Right lung (tissue), 5 donors: ENCODE measurements around the gene HADHB. TPM values are rescaled to one million over a fixed set of nuclear protein-coding genes. Genes with fewer than 3 reads are reported as not detected.
"Not testable (repeated sequence)": the region's sequence is repeated elsewhere in the genome, so short reads cannot be mapped to it uniquely, and the experiment has no call there.

Experiments used
- DNase-seq, 2 donors: peaks; one replicate each; pipeline ENCODE4 v3.0.0-alpha.2; 2013
- polyA plus RNA-seq, 5 donors: library from polyadenylated mRNA; unstranded; fragments of 120-200 nt; gene quantifications; one replicate each; pipeline versions ENCODE4 v1.2.1 to v1.2.3, GENCODE V29; 2013; ENCODE audit warnings: inconsistent platforms in 1 of 5, low replicate concordance in 1 of 5; ENCODE audit not compliant: insufficient read length in 5 of 5, insufficient read depth in 1 of 5

The HADHB gene
- polyA plus RNA-seq, 5 donors = 120 to 155 (median 136) TPM

- DNase-seq = no peak
Observed at GRCh38 chr2:26290001-26290400, 45.3 kb downstream of the HADHB start.

- no peak for DNase-seq
Observed at GRCh38 chr2:26292646-26293045, 47.9 kb downstream of the HADHB start.

- no peak for DNase-seq
Observed at GRCh38 chr2:26295511-26295910, 50.8 kb downstream of the HADHB start.

GRCh38 chr2:26297061-26297460 lies 52.3 kb downstream of the HADHB start:
- DNase-seq = no peak

- no peak for DNase-seq
Observed at GRCh38 chr2:26298286-26298637, 53.5 kb downstream of the HADHB start.

- DNase-seq = peak; percentile 39 to 54
Observed at GRCh38 chr2:26298638-26299393, 54.1 kb downstream of the HADHB start.

GRCh38 chr2:26299471-26300101 lies 54.8 kb downstream of the HADHB start:
- DNase-seq = peak; percentile 74 to 80

GRCh38 chr2:26300234-26300925 lies 55.6 kb downstream of the HADHB start:
- DNase-seq = peak; percentile 25 to 30

GRCh38 chr2:26302846-26303245 lies 58.1 kb downstream of the HADHB start:
- DNase-seq = no peak

GRCh38 chr2:26305094-26305493 lies 60.4 kb downstream of the HADHB start:
- DNase-seq = not testable (repeated sequence)

- no peak for DNase-seq
Observed at GRCh38 chr2:26305540-26305939, 60.8 kb downstream of the HADHB start.

GRCh38 chr2:26309921-26310320 lies 65.2 kb downstream of the HADHB start:
- DNase-seq = no peak

GRCh38 chr2:26312471-26312870 lies 67.7 kb downstream of the HADHB start:
- no peak for DNase-seq

- no peak for DNase-seq
Observed at GRCh38 chr2:26313446-26313845, 68.7 kb downstream of the HADHB start.

- DNase-seq = no peak
Observed at GRCh38 chr2:26314243-26314642, 69.5 kb downstream of the HADHB start.

- DNase-seq = no peak
Observed at GRCh38 chr2:26316041-26316440, 71.3 kb downstream of the HADHB start.

GRCh38 chr2:26316845-26317244 lies 72.1 kb downstream of the HADHB start:
- no peak for DNase-seq

- no peak for DNase-seq
Observed at GRCh38 chr2:26317377-26318105, 72.8 kb downstream of the HADHB start.

GRCh38 chr2:26318950-26319349 lies 74.2 kb downstream of the HADHB start:
- no peak for DNase-seq

GRCh38 chr2:26324479-26324878 lies 79.7 kb downstream of the HADHB start:
- DNase-seq = not testable (repeated sequence)

GRCh38 chr2:26324903-26325302 lies 80.2 kb downstream of the HADHB start:
- DNase-seq = no peak

- DNase-seq = no peak
Observed at GRCh38 chr2:26325851-26326250, 81.1 kb downstream of the HADHB start.
